ENCODE measurements around the gene CITED4. TPM values are rescaled to one million over a fixed set of nuclear protein-coding genes. Genes with fewer than 3 reads are reported as not detected.

Gene CITED4
- polyA plus RNA-seq, 1 of the 3 experiments (the other 2 are of a cell fraction): 10.1 TPM

- no peaks in the 10 kb centered on the region for H3K9me3 ChIP-seq
- no peaks in the 10 kb centered on the region for H3K79me2 ChIP-seq (ENCODE audit: insufficient read depth)
- no peak overlapping the region for H2AFZ ChIP-seq (ENCODE audit: low read depth)
- WGBS (ENCODE audit: low lambda C conversion rate): 81% methylated on average over 13 of the region's 14 CpGs
- H3K9me2 ChIP-seq: no peaks in the 10 kb centered on the region
- no peak overlapping the region for H3K4me2 ChIP-seq
- H3K4me1 ChIP-seq (ENCODE audit: control insufficient read depth in 1 of 2, insufficient read depth in 2 of 2, low read depth in 1 of 2, low read length in 1 of 2): peaks cover 8 to 11% of the 10 kb centered on the region in 2 experiments; a peak in 2 of 4 replicates
- no peak overlapping the region for H3K4me3 ChIP-seq (ENCODE audit: low read depth in 2 of 2, low read length in 1 of 2)
- no peaks in the 10 kb centered on the region for H3K36me3 ChIP-seq (replicated peaks in 1 of 2; ENCODE audit: control insufficient read depth in 1 of 2, insufficient read depth in 2 of 2, low read length in 1 of 2)
- no peak for DNase-seq
- peaks cover 2% of the 10 kb centered on the region for H3F3A ChIP-seq (replicated peaks; ENCODE audit: insufficient read depth)
- ChIA-PET CTCF (interaction anchor here (1.6 kb wide), 1 partner anchor 20 kb away, joined by 3 read pairs; no protein-coding TSS in a partner anchor), POLR2A (no interaction called here)
- no peak overlapping the region for H3K9ac ChIP-seq
- no peaks in the 10 kb centered on the region for H3K27me3 ChIP-seq (ENCODE audit: insufficient read depth)
- no peak overlapping the region for H3K27ac ChIP-seq (ENCODE audit: low read depth in 2 of 2, low read length in 1 of 2)
- H4K20me1 ChIP-seq (ENCODE audit: insufficient read depth): no peaks in the 10 kb centered on the region
- TF ChIP-seq REST (IDR thresholded peaks at IDR 0.05; ENCODE audit: low read depth, low read length) (no peak), ELF1 (IDR thresholded peaks at IDR 0.05) (no peak), ZBTB33 (IDR thresholded peaks at IDR 0.05; ENCODE audit: borderline replicate concordance, low read depth) (no peak), MEF2A (IDR thresholded peaks at IDR 0.05; ENCODE audit: borderline replicate concordance, low read depth) (no peak), PBX3 (IDR thresholded peaks at IDR 0.05) (no peak)
Observed at GRCh38 chr1:40829631-40830245, 32.4 kb downstream of the CITED4 start.

GRCh38 chr1:40825996-40826395 lies 36.2 kb downstream of the CITED4 start:
- POLR2A ChIA-PET: no interaction called here
- CTCF ChIA-PET: interaction anchor here (1.9 kb wide), 1 partner anchor 52 kb away, joined by 6 read pairs; no protein-coding TSS in a partner anchor
- no CpG with 5 or more reads among the region's 5 CpGs for WGBS (ENCODE audit: low lambda C conversion rate)

More at GRCh38 chr1:40825996-40826395, 36.2 kb downstream of the CITED4 start:
- H4K20me1 ChIP-seq (ENCODE audit: insufficient read depth): no peaks in the 10 kb centered on the region
- H3K9ac ChIP-seq: no peak overlapping the region
- H3F3A ChIP-seq (replicated peaks; ENCODE audit: insufficient read depth): peaks cover 3% of the 10 kb centered on the region
- H3K27ac ChIP-seq (ENCODE audit: low read depth in 2 of 2, low read length in 1 of 2): no peak overlapping the region
- H3K36me3 ChIP-seq (replicated peaks in 1 of 2; ENCODE audit: control insufficient read depth in 1 of 2, insufficient read depth in 2 of 2, low read length in 1 of 2): no peaks in the 10 kb centered on the region
- TF ChIP-seq ELF1 (IDR thresholded peaks at IDR 0.05) (no peak), GATA2 (CRISPR knock-in tag; IDR thresholded peaks at IDR 0.05) (no peak)
- H3K4me3 ChIP-seq (ENCODE audit: low read depth in 2 of 2, low read length in 1 of 2): no peak overlapping the region
- no peaks in the 10 kb centered on the region for H3K9me3 ChIP-seq
- no peaks in the 10 kb centered on the region for H3K9me2 ChIP-seq
- H3K27me3 ChIP-seq (ENCODE audit: insufficient read depth): no peaks in the 10 kb centered on the region
- H2AFZ ChIP-seq (ENCODE audit: low read depth): no peak overlapping the region
- H3K79me2 ChIP-seq (ENCODE audit: insufficient read depth): no peaks in the 10 kb centered on the region
- DNase-seq: no peak
- no peak overlapping the region for H3K4me2 ChIP-seq
- peaks cover 12 to 16% of the 10 kb centered on the region in 2 experiments; a peak in 2 of 4 replicates for H3K4me1 ChIP-seq (ENCODE audit: control insufficient read depth in 1 of 2, insufficient read depth in 2 of 2, low read depth in 1 of 2, low read length in 1 of 2)
